HTERT RPE-1 (cell line): ENCODE results near the gene GRAMD1B.
"Not testable (repeated sequence)": the region's sequence is repeated elsewhere in the genome, so short reads cannot be mapped to it uniquely, and the experiment has no call there.

ENCODE experiments used
- in situ Hi-C: fragments of 300-500 bp; cut with MboI; formaldehyde crosslinking; loops from 4 replicates; pipeline ENCODE4 v1.14.3; 2020; ENCODE audit warnings: low sequenced_read_pairs

The GRAMD1B gene

GRCh38 chr11:123439616-123440015, 9.5 kb downstream of the GRAMD1B start:
- in situ Hi-C loops = no loop called here

- in situ Hi-C loops = no loop called here
Measured at GRCh38 chr11:123441161-123441560, 11.1 kb downstream of the GRAMD1B start.

GRCh38 chr11:123443851-123444623, 14.0 kb downstream of the GRAMD1B start:
- in situ Hi-C loops = no loop called here

GRCh38 chr11:123448823-123449222, 18.8 kb downstream of the GRAMD1B start:
- in situ Hi-C loops = no loop called here

GRCh38 chr11:123449436-123449835, 19.4 kb downstream of the GRAMD1B start:
- in situ Hi-C loops = no loop called here

- in situ Hi-C loops = no loop called here
Measured at GRCh38 chr11:123450623-123451022, 20.6 kb downstream of the GRAMD1B start.

- in situ Hi-C loops = no loop called here
Measured at GRCh38 chr11:123451183-123451781, 21.2 kb downstream of the GRAMD1B start.

GRCh38 chr11:123452794-123453193, 22.7 kb downstream of the GRAMD1B start:
- in situ Hi-C loops = no loop called here

GRCh38 chr11:123454060-123454651, 24.1 kb downstream of the GRAMD1B start:
- in situ Hi-C loops = no loop called here

- in situ Hi-C loops = no loop called here
Measured at GRCh38 chr11:123454796-123455195, 24.7 kb downstream of the GRAMD1B start.

- in situ Hi-C loops = not testable (repeated sequence)
Measured at GRCh38 chr11:123456448-123456847, 26.4 kb downstream of the GRAMD1B start.

GRCh38 chr11:123457187-123457770, 27.2 kb downstream of the GRAMD1B start:
- in situ Hi-C loops = no loop called here

- in situ Hi-C loops = no loop called here
Measured at GRCh38 chr11:123458501-123458900, 28.4 kb downstream of the GRAMD1B start.

- in situ Hi-C loops = no loop called here
Measured at GRCh38 chr11:123460012-123460700, 30.1 kb downstream of the GRAMD1B start.

- in situ Hi-C loops = no loop called here
Measured at GRCh38 chr11:123461164-123461563, 31.1 kb downstream of the GRAMD1B start.

- in situ Hi-C loops = not testable (repeated sequence)
Measured at GRCh38 chr11:123465667-123466066, 35.6 kb downstream of the GRAMD1B start.

GRCh38 chr11:123466172-123466571, 36.1 kb downstream of the GRAMD1B start:
- in situ Hi-C loops = not testable (repeated sequence)

- in situ Hi-C loops = no loop called here
Measured at GRCh38 chr11:123469089-123469488, 39.0 kb downstream of the GRAMD1B start.

- in situ Hi-C loops = no loop called here
Measured at GRCh38 chr11:123469586-123469985, 39.5 kb downstream of the GRAMD1B start.

- in situ Hi-C loops = no loop called here
Measured at GRCh38 chr11:123470842-123471241, 40.8 kb downstream of the GRAMD1B start.
